Upper lobe of left lung (tissue), 6 donors: ENCODE results near the gene ARPC1A. TPM values are rescaled to one million over a fixed set of nuclear protein-coding genes. Genes with fewer than 3 reads are reported as not detected.
"Not testable (repeated sequence)": the region's sequence is repeated elsewhere in the genome, so short reads cannot be mapped to it uniquely, and the experiment has no call there.

Experiments used
- ATAC-seq, 2 donors: fragments of 200-7000 bp; cut with Tn5 transposase; one replicate each; pipeline ENCODE4 v1.9.1; 2022; ENCODE audit warnings: mild to moderate bottlenecking in 2 of 2, moderate library complexity in 2 of 2; ENCODE audit not compliant: low FRiP score in 2 of 2
- DNase-seq, 2 donors: peaks; one replicate each; pipeline ENCODE4 v3.0.0-alpha.2; 2019 to 2020
- H3K27ac ChIP-seq, 4 donors: fragments of 200-600 bp; sonication (generic); one replicate each; pipeline ENCODE4 v1.5.1; 2016 to 2019
- H3K27me3 ChIP-seq, 4 donors: fragments of 200-600 bp; sonication (generic); one replicate each; pipeline ENCODE4 v1.5.1; 2017 to 2019
- H3K36me3 ChIP-seq, 4 donors: fragments of 200-600 bp; sonication (generic); one replicate each; pipeline ENCODE4 v1.5.1; 2016 to 2019
- H3K4me1 ChIP-seq, 4 donors: fragments of 200-600 bp; sonication (generic); one replicate each; pipeline ENCODE4 v1.5.1; 2018 to 2019
- H3K4me3 ChIP-seq, 4 donors: fragments of 200-600 bp; sonication (generic); one replicate each; pipeline ENCODE4 v1.5.1; 2017 to 2019; ENCODE audit warnings: mild to moderate bottlenecking in 2 of 4, moderate library complexity in 1 of 4
- H3K9me3 ChIP-seq, 4 donors: fragments of 200-600 bp; sonication (generic); one replicate each; pipeline ENCODE4 v1.5.1; 2018 to 2019
- CTCF ChIP-seq, 6 experiments: fragments of 450-650 bp in 4 of 6; fragments of 200-600 bp in 2 of 6; sonication (generic) in 2 of 6; IDR thresholded peaks; one replicate each; pipeline ENCODE4 v1.5.1; 2016 to 2019; ENCODE audit warnings: antibody characterized with exemption in 6 of 6
- EP300 ChIP-seq, 4 donors: sonication (generic); formaldehyde crosslinking; IDR thresholded peaks; one replicate each; pipeline ENCODE4 v1.5.1; 2017; ENCODE audit warnings: antibody characterized with exemption in 4 of 4, control low read depth in 2 of 4
- POLR2A ChIP-seq, 4 donors: fragments of 450-650 bp; IDR thresholded peaks; one replicate each; pipeline ENCODE4 v1.5.1; 2016 to 2017; ENCODE audit warnings: antibody characterized with exemption in 4 of 4, mild to moderate bottlenecking in 2 of 4
- POLR2AphosphoS5 ChIP-seq, 2 donors: sonication (generic); formaldehyde crosslinking; IDR thresholded peaks; one replicate each; pipeline ENCODE4 v1.5.1; 2017; ENCODE audit warnings: antibody characterized with exemption in 2 of 2
- WGBS, 2 donors: methylation state at CpG; one replicate each; pipeline ENCODE4 v1.1.5; 2017 to 2018; 5-methylcytosine and 5-hydroxymethylcytosine counted together
- total RNA-seq, 6 donors: library from RNA; depleted of rRNA in 4 of 6; stranded (reverse); fragments of >200 nt in 4 of 6; gene quantifications; one replicate each; pipeline versions ENCODE4 v1.1.0 to v1.2.1, GENCODE V29; 2016 to 2021
- donor health status: DM: no; HTN: no; CAD: no; lungs with moderate emphysema.
- donor health status: DM: no; HTN: yes; CAD: no; lungs with severe emphysema.

Gene ARPC1A
- total RNA-seq, 6 donors from 2014 or later: 81.7 to 129 (median 122) TPM

- ATAC-seq (peak; percentile 81 to 87), DNase-seq (peak in 1 of 2 donors; percentile 94)
- Histone ChIP-seq H3K27ac (peak overlapping the region; percentile 83 to 96 (median 93)), H3K9me3 (no peaks in the 10 kb centered on the region), H3K4me3 (peak overlapping the region in 3 of 4 donors; percentile 11 to 31 (median 12)), H3K27me3 (no peaks in the 10 kb centered on the region), H3K4me1 (peaks cover 50 to 71% (median 52%) of the 10 kb centered on the region in 4 donors), H3K36me3 (peaks cover 0 to 36% (median 16%) of the 10 kb centered on the region in 4 donors)
- WGBS, 2 donors: 8 to 10% methylated on average over 7 of the region's 7 CpGs
- peak in 1 of 4 donors; percentile 51 for TF ChIP-seq EP300 (IDR thresholded peaks at IDR 0.05)
- peak in 1 of 4 donors; percentile 22 for TF ChIP-seq POLR2A (IDR thresholded peaks at IDR 0.05)
- peak in 2 of 6 experiments; percentile 16 to 34 for TF ChIP-seq CTCF (IDR thresholded peaks at IDR 0.05)
- TF ChIP-seq POLR2AphosphoS5 (IDR thresholded peaks at IDR 0.05): peak; percentile 74 to 78
Observed at GRCh38 chr7:99379043-99379577, 53.4 kb downstream of the ARPC1A start.

DNA sequence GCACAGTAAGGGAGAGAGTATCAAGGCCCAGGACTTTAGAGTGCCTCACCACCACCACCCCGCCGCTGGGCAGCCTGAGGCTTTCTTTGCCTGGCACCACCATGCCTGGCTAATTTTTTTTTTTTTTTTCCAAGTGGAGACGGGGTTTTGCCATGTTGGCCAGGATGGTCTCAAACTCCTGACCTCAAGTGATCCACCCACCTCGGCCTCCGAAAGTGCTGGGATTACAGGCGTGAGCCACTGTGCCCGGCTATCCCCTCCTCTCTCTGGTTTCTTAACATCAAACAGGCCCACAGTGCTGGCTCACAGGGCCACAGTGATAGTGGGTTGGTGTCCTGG lies 54.0 kb downstream of the ARPC1A start:
- peaks cover 0 to 36% (median 16%) of the 10 kb centered on the region in 4 donors for H3K36me3 ChIP-seq
- ATAC-seq, DNase-seq, H3K9me3 ChIP-seq, H3K27me3 ChIP-seq: not testable (repeated sequence)
- 45 to 47% methylated on average over 7 of the region's 7 CpGs for WGBS, 2 donors
- H3K4me3 ChIP-seq: peak overlapping the region in 3 of 4 donors; percentile 11 to 31 (median 12)
- H3K27ac ChIP-seq: peak overlapping the region; percentile 83 to 96 (median 93)
- peaks cover 50 to 72% (median 55%) of the 10 kb centered on the region in 4 donors for H3K4me1 ChIP-seq

GRCh38 chr7:99380032-99380822 lies 54.5 kb downstream of the ARPC1A start:
- 37 to 38% methylated on average over 12 of the region's 12 CpGs for WGBS, 2 donors
- peaks cover 0 to 36% (median 17%) of the 10 kb centered on the region in 4 donors for H3K36me3 ChIP-seq
- H3K9me3 ChIP-seq: no peaks in the 10 kb centered on the region
- ATAC-seq (peak; percentile 38 to 73), DNase-seq (peak in 1 of 2 donors; percentile 81)
- peak in 2 of 4 donors; percentile 32 to 44 for TF ChIP-seq POLR2A (IDR thresholded peaks at IDR 0.05)
- no peak for TF ChIP-seq CTCF (IDR thresholded peaks at IDR 0.05)
- no peak for TF ChIP-seq EP300 (IDR thresholded peaks at IDR 0.05)
- TF ChIP-seq POLR2AphosphoS5 (IDR thresholded peaks at IDR 0.05): peak in 1 of 2 donors; percentile 32
- peak overlapping the region; percentile 83 to 96 (median 93) for H3K27ac ChIP-seq
- H3K4me1 ChIP-seq: peaks cover 50 to 72% (median 55%) of the 10 kb centered on the region in 4 donors
- peak overlapping the region in 3 of 4 donors; percentile 11 to 31 (median 12) for H3K4me3 ChIP-seq
- no peaks in the 10 kb centered on the region for H3K27me3 ChIP-seq

DNA sequence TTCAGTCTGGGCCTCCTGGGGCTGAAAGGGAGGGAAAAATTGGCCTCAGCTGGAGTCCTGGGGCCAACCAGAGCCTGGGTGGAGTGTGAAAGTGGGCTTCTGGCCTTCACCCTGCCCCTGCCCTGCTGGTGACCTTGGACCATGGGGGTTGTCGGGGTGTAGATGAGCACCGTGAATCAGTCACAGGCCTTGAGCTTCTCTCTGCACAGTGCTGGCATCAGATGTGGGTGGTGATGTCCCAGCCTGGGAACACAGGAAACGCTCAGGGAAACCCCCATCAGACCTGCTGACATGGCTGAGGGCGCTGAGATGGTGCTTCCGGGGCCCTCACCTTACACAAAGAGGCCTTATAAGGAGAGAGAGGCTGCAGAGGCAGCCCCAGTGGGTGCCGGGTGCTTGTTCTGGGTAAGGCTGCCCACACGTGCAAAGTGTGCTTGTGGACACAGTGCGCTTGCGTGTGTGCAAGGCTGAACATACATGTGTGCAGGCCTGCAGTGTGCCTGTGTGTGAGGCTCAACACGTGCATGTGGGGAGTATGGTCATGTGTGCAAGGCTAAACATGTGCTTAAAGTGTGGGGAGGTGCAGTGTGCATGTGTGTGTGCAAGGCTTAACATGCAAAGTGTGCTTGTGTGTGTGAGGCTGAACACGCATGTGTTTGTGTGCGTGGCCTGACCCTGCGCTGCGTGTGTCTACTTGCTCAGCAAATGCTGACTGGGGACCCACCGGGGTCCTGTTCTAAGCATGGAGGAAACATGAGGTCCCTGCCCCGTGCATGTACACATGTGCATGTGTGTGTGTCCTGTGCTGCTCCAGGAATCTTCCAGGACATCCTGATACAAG lies 55.3 kb downstream of the ARPC1A start:
- H3K36me3 ChIP-seq: peaks cover 0 to 45% (median 24%) of the 10 kb centered on the region in 4 donors
- peak in 1 of 2 donors; percentile 63 for DNase-seq

More for the DNA sequence above, 55.3 kb downstream of the ARPC1A start:
- peaks cover 43 to 65% (median 50%) of the 10 kb centered on the region in 4 donors for H3K4me1 ChIP-seq
- WGBS, 2 donors: 55 to 59% methylated on average over 9 to 16 of the region's 16 CpGs
- TF ChIP-seq CTCF (IDR thresholded peaks at IDR 0.05) (no peak), POLR2AphosphoS5 (IDR thresholded peaks at IDR 0.05) (peak in 1 of 2 donors; percentile 2), EP300 (IDR thresholded peaks at IDR 0.05) (no peak), POLR2A (IDR thresholded peaks at IDR 0.05) (no peak)
- peak overlapping the region in 3 of 4 donors; percentile 2 to 31 (median 12) for H3K4me3 ChIP-seq
- peak overlapping the region; percentile 83 to 96 (median 93) for H3K27ac ChIP-seq
- H3K27me3 ChIP-seq: no peaks in the 10 kb centered on the region
- H3K9me3 ChIP-seq: no peaks in the 10 kb centered on the region
- peak; percentile 1 to 52 for ATAC-seq
